ENCODE results near the gene CD8B2.

- TF ChIP-seq POLR2AphosphoS5 (IDR thresholded peaks at IDR 0.05; ENCODE audit: low read depth, low read length) = no peak
- TF ChIP-seq POLR2A (IDR thresholded peaks at IDR 0.05; ENCODE audit: low read depth, low read length) = no peak
- TF ChIP-seq TAF1 (IDR thresholded peaks at IDR 0.05; ENCODE audit: low read depth, low read length) = no peak
- TF ChIP-seq SPI1 (IDR thresholded peaks at IDR 0.05; ENCODE audit: low read depth, low read length) = no peak
- no peak for TF ChIP-seq POU2F2 (IDR thresholded peaks at IDR 0.05; ENCODE audit: low read depth, low read length)
- no peak for TF ChIP-seq PAX5 (IDR thresholded peaks at IDR 0.05; ENCODE audit: insufficient read depth, low read length, severe bottlenecking)
Observed at GRCh38 chr2:106565599-106565998, 78.4 kb downstream of the CD8B2 start.

All from GM12891 (cell line).